GM12892 (cell line): Measurements from ENCODE around the gene OPN5.

Experiments
- POLR2A ChIP-seq: IDR thresholded peaks from 2 replicates; pipeline ENCODE4 v1.6.1; 2011; ENCODE audit warnings: low read depth, low read length, control low read depth
- POLR2AphosphoS5 ChIP-seq: IDR thresholded peaks from 2 replicates; pipeline ENCODE4 v1.6.1; 2011; ENCODE audit warnings: low read depth, low read length, control low read depth

DNA sequence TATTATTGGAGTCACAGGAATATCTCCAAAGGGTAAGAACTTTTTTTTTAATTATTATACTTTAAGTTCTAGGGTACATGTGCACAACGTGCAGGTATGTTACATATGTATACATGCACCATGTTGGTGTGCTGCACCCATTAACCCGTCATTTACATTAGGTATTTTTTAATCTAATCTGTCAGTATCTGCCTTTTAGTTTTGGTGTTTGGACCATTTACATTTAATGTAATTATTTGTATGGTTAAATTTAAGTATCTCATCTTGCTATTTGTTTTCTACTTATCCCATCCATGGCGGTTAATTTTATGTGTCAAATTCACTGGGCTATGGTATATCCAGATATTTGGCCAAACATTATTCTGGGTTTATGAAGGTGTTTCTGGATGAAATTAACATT, 15.4 kb upstream of the OPN5 start:
- no peak for TF ChIP-seq POLR2A
- TF ChIP-seq POLR2AphosphoS5: no peak
